Daoy (cell line): ENCODE measurements around the gene AIMP1. TPM values are rescaled to one million over a fixed set of nuclear protein-coding genes. Genes with fewer than 3 reads are reported as not detected.
"Not testable (repeated sequence)": the region's sequence is repeated elsewhere in the genome, so short reads cannot be mapped to it uniquely, and the experiment has no call there.

ENCODE experiments used
- DNase-seq: peaks from one replicate; pipeline ENCODE4 v3.0.0-alpha.2; 2015; ENCODE audit warnings: low read depth
- total RNA-seq: library from RNA; depleted of rRNA; stranded (reverse); fragments of >200 nt; shearing (Covaris generic); gene quantifications from 2 replicates; pipeline ENCODE4 v1.2.3, GENCODE V29; 2014

Gene AIMP1
- total RNA-seq, 1 experiment from 2014 or later: 28.1 TPM

DNA sequence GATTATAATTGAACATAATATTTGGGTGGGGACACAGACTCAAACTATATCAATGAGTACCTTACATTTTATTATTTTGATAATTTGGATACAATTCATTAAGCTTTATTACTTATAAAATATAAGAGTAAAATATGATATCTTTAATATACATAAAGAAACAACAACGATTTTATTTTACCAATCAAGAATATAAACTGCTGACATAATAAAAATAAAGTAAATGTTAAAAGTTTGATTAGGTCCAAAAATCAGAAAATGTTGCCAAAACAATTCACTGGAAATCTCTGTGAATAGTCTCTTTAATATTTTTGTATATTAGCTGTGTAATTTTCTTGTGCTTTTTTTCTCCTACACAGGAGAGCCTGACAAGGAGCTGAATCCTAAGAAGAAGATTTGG is 30.8 kb downstream of the AIMP1 start:
- DNase-seq: no peak

DNA sequence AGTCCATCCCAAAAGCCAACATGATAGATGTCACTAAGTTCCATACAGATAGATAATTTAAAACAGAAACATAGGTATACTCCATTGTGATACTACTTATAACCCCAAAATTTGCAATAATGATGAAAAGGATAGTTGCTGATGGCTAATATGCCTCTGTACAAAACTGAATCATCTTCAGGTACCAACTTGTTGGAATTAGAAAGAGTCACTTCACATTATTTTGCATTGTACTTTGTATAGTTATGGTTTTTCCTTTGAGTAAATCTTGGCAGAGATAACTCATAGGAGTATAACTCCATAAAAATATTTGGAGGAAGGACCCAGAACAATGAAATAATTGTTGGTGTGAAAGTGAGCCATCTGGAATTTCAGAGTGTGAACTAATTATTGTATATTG is 34.7 kb downstream of the AIMP1 start:
- DNase-seq: no peak

DNA sequence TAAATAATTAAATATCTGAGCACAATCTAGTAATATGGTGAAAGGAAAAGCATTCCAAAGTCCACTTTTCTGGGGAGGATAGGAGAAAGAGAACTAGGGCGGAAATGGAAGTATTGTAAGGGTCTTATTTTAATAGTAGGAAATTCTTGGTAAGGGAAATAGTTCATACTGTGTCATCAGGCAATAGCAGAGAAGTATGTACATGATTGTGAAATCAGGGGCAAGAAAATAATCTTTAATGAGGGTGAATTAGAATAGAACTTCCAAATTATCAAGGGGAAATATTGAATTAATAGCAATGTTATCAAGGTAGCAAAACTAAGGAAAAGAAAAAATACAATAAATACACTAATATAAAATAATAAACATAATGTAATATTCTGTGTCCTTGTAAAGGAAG is 37.4 kb downstream of the AIMP1 start:
- no peak for DNase-seq

DNA sequence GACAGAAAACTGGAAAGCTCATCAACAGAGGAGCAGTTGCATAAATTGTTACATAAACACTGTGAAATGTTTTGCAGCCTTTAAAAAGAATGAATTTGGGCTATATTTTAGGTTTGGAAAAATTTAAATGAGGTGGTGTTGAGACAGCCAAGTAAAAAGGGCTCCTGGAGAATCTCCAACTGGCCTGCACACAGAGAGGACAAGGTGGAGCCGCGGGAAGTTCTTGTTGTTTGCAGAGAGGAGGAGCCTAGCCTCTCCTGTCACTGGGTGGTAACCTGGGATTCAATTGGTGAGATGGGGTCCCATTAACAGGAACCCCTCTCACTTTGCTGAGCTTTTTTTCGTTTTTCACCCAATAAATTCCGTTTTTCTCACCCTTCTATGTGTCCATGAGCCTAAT is 38.8 kb downstream of the AIMP1 start:
- DNase-seq: no peak

DNA sequence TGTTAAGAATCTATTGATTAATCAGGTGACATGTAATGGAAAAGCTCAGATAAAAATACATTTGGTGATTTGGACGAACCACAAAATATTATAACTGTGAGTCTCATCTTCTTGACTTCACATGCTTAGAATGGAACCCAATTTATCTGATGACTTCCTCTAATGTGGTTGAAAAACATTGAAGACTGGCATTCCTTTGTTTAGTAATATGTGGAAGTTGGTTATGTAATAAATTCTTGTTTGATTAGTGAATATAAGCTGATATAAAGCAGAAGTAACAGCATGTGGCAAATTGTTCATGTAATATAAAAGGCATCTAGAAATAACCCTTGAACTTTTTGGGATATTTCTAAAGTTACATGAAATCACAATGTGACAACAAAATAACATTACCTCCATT is 42.5 kb downstream of the AIMP1 start:
- DNase-seq: no peak

DNA sequence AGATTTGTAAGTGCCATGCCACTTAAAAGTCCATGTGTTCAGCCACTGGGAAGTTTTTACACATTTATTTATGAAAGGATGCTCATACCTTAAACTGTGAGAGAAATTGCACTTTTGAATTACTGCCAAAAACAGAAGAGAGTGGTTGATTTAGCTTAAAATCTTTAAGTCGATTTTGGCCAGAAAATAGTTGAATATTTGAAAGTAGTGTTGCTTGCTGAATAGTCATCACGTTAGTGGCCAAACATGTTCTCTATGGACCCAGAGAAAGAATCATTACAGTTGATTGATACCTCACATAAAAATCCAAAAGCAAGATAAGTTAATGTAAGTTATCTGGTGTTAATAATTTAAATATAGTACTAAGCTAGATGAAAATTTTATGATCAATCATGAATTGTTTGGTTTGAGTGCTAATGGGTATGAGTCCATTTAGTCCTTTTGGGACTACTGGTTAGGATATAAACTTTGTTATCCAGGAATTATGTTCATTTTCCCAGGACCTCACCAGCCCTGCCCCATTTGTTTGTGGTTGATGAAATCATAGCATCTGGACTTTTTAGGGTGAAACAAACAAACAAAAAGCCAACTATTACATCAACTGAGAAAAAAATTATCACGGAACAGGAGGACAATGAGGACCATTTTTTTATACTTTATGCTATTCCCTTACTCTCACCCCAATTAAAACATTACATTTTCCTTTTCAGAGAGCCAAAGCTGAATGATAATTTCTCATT is 45.9 kb downstream of the AIMP1 start:
- no peak for DNase-seq

DNA sequence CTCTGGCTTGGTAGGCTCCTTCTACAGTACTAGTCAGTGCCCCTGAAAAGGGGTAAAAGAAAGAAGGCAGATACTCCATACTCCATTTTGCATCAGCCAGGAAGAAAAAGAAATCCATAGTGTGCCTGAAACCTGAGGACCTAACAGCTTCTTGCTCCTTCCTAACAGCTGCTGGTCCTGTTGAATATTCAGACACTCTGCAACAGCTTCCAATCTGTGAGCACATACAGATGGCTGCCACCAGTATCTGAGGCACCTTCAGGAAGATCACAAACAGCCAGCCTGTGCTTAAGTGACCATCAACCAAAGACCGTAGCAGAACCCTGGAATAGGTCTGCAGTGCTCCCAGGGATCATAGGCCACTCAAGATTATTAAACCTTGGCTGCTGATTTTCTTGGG is 47.9 kb downstream of the AIMP1 start:
- no peak for DNase-seq

DNA sequence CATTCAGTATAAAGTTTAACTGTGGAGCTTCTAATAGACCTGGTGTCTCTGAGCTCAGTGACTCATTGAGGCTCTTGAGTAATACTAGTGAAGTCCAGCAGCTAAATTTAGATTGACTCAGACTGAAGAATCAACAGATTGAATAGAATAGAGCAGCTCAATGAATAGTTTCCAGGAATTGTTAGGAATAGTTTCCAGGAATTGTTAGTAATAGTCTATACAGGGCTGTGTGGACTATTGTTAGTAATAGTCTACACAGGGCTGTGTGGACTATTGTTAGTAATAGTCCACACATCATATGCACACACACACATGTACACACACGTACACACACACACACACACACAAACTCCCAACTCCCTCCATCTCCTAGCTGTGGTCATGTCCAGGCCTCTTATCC is 49.3 kb downstream of the AIMP1 start:
- DNase-seq: no peak

DNA sequence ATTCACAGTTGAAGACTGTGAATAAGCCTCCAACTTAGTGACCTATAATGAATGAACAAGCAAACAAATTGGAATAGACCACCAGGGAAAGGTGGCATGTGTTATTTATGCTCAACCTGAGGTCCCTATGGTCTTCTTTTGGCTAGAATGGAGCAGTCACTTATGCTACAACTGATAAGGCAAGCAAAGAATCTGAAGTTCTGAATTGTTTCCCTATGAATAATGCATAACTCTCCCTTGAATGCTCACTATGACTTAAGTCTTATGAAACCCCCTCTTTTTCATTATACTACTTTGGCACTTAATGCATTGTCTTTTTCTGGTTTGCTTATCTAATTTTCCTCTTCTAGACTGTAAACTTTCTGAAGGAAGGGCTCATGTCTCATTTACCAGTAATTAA is 49.7 kb downstream of the AIMP1 start:
- DNase-seq: no peak

DNA sequence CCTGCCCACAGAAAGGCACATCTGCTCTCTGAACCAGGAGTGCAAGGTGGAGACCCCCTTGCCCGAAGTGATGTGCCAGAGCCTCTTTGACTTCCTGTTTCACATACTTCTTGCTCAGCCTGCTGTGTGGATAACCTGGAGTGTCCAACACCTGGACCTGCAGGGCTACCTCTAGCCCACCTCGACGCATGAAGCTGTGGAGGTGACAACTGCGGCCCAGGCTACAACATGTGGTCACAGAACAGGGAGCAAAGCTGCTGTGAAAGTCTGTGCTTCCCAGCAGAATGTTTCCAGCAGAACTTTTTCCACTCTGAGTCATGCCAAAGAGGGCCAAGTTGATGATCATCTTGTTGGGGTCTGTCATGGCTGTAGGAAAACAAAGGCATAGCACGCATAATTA is 50.7 kb downstream of the AIMP1 start:
- no peak for DNase-seq

DNA sequence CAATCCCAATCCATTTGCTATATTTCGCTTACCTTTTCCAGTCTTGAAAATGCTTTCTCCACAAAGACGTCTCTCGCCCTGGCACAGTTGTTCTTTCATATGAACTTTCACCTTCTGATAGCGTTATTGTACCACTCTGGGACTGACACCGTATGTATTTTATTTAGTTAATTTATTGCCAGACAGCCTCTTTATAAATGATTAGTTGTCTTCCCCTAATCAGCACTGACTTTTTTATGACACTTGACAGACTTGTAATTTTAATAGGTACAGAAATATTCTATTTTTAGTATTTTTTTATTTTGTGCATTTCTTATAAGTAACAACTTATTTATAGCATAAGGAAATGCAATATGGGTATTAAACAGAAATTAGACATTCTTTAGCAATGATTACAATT is 52.3 kb downstream of the AIMP1 start, which contains the start of gene GIMD1:
TSS of gene GIMD1 (minus strand) at position 101 of the 400 bp plus-strand sequence. CDS start 1,343 bp downstream, outside the sequence.
- DNase-seq: no peak

DNA sequence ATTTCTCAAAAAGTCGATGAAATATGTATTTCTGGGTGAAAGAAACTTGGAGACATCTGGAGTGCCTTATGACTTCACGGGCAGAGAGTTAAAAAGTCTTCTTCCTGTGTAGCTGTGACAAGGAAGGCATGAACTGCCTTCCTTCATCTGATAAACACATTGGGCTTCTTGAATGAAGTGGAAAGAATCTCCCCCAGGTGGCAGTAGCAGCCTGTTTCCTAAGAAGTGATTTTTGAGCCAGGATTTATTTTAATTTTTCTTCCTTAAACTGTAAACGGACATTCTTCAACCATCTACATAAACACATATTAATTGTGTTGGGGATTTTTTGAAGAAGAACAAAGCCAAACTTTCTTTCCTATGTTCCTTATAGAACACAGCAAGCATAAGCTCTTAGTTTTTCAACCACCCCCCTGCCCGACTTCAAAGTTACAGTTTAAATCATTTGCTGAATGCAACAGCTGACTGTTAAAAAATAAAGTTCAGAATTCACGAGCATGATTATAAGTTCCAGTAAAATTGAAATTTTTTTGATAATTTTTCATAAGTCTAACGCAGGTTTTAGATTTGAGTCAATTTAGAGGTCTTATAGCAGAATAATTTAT is 53.2 kb downstream of the AIMP1 start:
- peak; percentile 11 for DNase-seq

DNA sequence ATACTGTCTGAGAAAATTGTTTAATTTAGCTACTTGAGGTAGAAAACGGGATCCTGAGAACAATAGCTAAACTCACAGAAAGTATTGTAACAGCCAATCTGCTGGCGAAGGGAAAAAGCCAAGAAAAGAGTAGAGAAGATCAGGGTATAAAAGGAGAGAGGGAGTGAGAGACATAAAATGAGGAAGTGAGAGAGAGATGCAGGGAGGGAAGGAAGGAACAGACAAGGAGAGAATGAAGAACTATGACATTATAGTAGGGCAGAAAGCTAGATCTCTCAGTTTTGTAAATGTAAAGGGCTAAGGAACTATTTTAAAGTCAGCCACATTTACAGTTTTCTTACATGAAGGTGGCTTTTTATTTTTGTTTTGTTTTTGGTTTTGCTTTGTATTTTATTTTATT is 53.9 kb downstream of the AIMP1 start:
- DNase-seq: no peak

DNA sequence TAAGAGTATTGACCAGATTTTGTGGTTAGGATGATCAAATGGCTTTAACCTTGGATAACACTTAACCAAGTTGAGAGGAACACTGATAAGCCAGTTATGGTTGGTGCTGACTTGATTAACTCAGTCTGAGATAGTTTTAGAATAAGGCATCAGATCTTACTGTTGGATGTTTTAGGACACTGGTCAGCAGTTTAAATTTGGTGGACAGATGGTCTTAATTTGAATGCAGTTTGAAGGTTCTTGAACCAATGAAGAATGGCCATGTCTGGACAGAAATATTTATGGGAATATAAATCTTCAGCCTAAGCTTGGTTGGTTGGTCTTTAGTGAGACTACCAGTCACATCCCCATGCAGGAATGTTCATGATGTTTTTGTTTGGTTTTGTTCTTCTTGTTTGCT is 54.8 kb downstream of the AIMP1 start:
- no peak for DNase-seq

DNA sequence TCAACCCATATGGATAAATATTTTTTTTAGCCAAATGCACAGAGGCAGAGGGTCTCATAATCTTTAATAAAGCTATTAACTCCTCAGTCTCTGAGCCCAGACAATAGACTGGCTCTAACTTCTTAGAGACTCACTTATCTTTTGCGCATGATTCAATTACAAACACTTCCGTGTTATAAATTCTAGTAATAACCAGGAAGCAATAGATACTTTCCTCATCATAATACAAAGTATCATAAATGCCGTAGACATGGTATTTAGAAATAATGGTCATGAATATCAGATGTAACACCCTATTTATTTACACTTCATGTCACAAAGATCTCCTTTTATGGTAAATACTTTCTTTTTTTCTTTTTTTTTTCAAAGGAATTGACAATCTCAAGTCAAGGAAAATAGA is 56.7 kb downstream of the AIMP1 start:
- DNase-seq: no peak

DNA sequence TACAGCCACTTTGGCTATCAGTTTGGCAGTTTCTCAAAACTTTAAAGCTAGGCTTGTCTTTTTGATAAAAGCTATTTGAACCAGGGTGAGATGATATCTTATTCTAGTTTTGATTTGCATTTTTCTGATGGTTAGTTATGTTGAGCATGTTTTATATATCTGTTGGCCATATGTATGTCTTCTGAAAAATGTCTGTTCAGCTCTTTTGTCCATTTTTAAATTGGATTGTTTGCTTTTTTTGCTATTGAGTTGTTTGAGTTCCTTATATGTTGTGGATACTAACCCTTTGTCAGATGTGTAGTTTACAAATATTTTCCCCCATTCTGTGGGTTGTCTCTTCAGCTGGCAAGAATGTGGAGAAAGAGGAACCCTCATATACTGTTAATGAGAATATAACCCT is 63.8 kb downstream of the AIMP1 start:
- DNase-seq: no peak

DNA sequence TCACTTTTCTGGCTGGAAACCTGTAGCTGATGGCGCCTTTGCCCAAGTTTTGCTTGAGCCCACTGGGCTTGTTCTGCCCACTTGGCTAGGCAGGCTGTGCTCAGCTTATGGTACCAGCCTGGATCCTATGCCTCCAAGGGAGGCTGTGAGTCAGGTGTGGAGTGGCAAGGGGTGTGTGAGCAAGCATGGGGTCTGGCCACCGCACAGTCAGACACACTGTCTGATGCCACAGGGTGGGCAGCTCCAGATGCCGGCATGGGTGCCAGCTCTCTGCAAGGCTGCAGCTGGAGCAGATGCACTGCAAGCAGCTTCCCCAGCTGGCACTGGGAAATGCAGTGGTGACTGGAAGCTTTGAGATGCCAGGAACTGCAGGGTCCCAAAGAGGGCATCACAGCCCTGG is 68.5 kb downstream of the AIMP1 start:
- DNase-seq: no peak

DNA sequence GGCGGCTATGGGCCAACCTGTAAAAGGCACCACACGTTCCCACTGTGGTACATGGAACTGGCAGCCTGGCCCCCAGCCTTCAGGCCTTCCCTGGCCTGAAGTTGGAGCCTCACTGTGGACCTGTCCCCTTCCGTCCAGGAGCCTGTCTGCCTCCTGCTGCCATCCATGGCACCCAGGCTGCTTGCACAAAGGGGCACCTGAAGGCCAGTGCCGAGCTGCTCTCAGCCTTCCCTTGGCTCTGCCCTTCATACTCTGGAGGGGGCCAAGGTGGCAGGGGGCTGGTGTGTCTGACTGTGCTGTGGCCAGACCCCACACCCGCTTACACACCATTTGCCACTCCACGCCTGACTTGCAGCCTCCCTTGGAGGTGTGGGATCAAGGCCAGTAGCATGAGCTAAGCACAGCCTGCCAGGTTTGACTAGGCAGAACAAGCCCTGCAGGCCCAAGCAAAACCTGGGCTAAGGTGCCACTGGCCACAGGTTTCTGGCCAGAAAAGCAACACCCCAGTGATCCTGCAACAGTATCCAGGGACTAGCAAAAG is 69.6 kb downstream of the AIMP1 start:
- DNase-seq: no peak

DNA sequence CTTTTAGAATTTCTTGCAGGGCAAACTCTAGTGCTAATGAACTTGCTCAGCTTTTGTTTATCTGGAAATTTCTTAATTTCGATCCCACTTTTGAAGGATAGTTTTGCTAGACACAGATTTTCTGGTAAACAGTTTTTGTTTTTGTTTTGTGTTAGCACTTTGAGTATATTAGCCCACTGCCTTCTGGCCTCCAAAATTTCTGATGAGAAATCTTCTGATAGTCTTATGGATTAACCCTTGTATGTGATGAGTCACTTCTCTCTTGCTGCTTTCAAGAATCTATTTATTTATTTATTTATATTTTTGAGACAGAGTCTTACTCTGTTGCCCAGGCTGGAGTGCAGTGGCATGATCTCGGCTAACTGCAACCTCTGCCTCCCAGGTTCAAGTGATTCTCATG is 79.2 kb downstream of the AIMP1 start:
- no peak for DNase-seq

DNA sequence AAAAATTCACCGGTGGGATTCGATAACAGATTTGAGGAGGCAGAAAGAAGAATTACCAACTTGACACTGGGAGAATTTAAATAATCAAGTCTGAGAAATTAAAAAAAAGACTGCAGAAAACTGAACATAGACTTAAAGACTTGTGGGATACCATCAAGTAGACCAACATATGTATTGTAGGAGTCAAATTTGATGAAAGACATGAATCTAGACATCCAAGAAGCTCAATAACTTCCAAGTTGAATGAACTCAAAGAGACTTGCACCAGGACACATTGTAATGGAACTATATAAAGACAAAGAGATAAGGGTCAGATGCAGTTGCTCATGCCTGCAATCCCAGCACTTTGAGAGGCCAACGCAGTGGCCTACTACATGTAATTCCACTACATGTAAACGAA is 82.5 kb downstream of the AIMP1 start:
- DNase-seq: not testable (repeated sequence)
